SH-SY5Y (cell line): Measurements from ENCODE around the gene PTPRM.

ENCODE experiments used
- GATA2 ChIP-seq: IDR thresholded peaks from 2 replicates; pipeline ENCODE4 v1.6.1; 2011; ENCODE audit warnings: mild to moderate bottlenecking, low read depth, low read length
- GATA3 ChIP-seq: IDR thresholded peaks from 2 replicates; pipeline ENCODE4 v1.6.1; 2011; ENCODE audit warnings: low read depth, mild to moderate bottlenecking, low read length, moderate library complexity

DNA sequence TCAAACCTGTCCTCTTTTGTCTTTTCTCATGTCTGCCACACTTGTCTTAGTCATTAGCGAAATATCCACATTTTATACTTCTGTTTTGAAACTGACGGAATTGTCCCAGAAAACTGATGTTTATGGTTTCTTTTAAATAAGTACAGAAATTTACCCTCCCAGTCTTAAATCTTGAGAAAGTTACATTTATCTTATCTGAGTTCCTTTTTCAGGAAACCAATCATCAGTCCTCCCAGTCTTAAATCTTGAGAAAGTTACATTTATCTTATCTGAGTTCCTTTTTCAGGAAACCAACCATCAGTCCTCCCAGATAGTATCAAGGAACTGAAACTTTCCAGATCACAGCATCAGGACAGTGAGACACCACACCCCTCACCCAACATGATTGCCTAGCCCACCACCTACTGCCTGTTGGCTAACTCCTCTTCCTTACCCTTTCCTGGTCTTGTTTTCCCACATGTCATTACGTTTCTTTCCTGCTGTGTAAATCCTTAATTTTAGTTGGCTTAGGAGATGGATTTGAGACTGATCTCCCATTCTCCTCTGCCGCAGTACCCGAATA, 247.7 kb downstream of the PTPRM start:
- TF ChIP-seq GATA2 (no peak), GATA3 (no peak)
